ENCODE results near the gene ANKRD13B.
A peak's percentile ranks its signal among the peaks of the same experiment; 100 is the strongest.

The ANKRD13B gene

DNA sequence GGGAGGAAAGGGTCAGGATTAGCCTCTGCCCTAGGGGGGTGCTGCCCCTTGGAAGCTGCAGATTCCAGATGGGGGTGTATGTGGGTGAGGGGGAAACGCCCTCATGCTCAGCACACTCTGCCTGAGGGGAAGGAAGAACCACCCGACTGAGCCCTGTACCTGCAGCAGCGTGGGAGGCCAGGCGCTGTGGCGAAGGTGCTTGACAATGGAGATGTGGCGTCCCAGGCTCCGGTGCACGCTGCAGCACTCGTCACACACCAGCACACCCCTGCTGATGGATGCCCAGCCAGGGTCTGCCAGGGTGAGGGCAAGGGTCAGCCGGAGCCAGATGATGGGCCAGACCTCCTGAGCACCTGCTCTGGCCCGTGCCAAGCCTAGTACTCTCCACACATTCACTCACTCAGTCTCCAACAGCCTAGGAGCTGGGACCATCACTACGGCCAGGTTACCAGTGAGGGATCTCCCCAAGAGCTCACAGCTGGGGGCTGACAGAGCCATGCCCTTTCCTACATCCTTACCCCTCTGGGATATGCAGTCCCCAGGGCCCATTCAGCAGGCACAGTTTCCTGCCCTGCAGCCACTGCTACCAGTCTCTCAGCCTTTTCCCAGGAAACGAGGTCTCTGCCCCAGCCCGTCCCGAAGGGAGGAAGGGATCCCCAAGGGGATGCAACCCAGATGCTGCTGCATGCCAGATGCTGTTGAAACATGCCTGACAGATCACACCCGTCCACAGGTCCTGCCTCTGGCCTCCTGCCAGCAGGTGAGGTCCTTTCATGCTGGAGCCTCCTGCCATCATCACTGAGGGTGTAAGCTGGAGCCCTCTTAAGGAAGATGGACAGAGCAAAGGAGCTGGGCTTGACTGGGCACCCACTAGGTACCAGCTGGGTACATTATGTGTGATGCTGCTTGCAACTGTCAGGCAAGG lies 9.3 kb upstream of the ANKRD13B start:
- no peak overlapping the region for H3K4me3 ChIP-seq (ENCODE audit: low read length in 2 of 2)
- no peaks in the 10 kb centered on the region for H3K9me3 ChIP-seq (ENCODE audit: control insufficient read depth in 2 of 2, low read length in 2 of 2)
- peaks cover 51% of the 10 kb centered on the region for H3K4me1 ChIP-seq (ENCODE audit: control insufficient read depth, insufficient read depth, low read length)
- H3K27ac ChIP-seq (ENCODE audit: low read length), result no peak overlapping the region
- no peaks in the 10 kb centered on the region for H3K27me3 ChIP-seq (ENCODE audit: control insufficient read depth in 1 of 2, insufficient read depth in 2 of 2, low read length in 2 of 2)
- no peak overlapping the region for H3K9ac ChIP-seq (ENCODE audit: low read length in 2 of 2)
- peaks cover 7 to 26% of the 10 kb centered on the region in 2 donors for H3K36me3 ChIP-seq (ENCODE audit: control insufficient read depth in 2 of 2, insufficient read depth in 2 of 2, low read length in 2 of 2)

DNA sequence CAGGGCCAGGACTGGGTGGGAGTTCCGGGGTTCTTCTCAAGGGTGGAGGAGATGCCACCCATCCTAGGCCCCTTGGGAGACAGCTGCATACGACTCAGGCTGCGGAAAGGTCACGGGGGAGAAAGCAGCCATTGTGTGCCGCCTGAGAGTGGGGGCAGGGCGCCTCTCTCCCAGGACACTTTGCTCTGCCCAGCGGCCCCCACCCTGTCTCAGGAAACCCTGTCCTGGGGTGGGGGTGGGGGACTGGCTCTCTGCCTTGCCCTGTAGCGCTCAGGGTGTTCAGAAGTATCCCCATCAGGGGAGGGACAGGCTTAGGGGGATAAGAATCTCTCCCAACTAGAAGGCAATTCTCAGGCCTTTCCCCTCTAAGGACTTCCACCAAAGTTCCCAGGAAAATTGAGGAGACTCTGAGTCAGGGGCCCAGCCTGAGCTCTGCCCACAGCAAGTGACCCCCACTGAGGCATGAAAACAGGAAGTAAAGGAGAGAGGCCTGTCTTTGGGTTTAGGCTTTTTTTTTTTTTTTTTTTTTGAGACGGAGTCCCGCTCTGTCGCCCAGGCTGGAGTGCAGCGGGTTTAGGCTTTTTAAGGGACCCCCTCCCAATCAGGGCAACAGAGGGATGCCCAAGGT lies 8.4 kb upstream of the ANKRD13B start:
- H3K27ac ChIP-seq (ENCODE audit: low read length), result peak overlapping the region; percentile 18
- peaks cover 7 to 22% of the 10 kb centered on the region in 2 donors for H3K36me3 ChIP-seq (ENCODE audit: control insufficient read depth in 2 of 2, insufficient read depth in 2 of 2, low read length in 2 of 2)
- peaks cover 50% of the 10 kb centered on the region for H3K4me1 ChIP-seq (ENCODE audit: control insufficient read depth, insufficient read depth, low read length)
- H3K9me3 ChIP-seq (ENCODE audit: control insufficient read depth in 2 of 2, low read length in 2 of 2), result no peaks in the 10 kb centered on the region
- H3K9ac ChIP-seq (ENCODE audit: low read length in 2 of 2), result no peak overlapping the region
- no peaks in the 10 kb centered on the region for H3K27me3 ChIP-seq (ENCODE audit: control insufficient read depth in 1 of 2, insufficient read depth in 2 of 2, low read length in 2 of 2)
- no peak overlapping the region for H3K4me3 ChIP-seq (ENCODE audit: low read length in 2 of 2)

DNA sequence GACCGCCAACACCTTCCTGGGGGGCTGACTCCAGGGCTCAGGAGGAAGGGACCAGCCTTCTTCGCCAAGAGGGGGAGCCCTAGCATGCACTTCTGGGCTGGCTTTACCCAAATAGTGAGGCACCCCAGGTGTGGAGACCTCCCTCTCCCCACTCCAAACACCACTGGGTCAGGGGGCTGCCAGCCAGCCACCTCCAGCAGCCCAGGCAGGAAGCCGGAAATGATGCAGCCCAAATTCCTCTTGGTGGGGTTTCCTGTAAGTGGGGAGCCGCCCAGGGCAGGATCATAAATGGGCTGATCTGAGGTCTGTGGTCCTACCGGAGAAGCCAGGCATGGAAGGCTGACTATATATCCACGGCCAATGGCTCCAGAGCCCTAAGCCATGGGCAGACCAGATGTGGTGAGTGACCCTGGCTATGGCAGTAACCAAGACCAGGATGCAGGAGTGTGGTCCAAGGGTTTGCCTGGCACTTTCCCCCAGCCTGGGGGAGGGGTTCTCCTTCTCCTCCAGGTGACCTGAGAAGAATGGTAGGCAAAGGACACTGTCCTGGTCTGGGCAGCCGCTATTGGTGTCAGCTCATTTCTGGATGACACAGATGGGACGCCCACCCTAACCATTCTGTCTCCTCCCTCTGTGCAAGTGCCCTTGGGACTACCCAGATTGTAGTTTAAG lies 7.7 kb upstream of the ANKRD13B start:
- Histone ChIP-seq H3K36me3 (ENCODE audit: control insufficient read depth in 2 of 2, insufficient read depth in 2 of 2, low read length in 2 of 2) (peaks cover 7 to 16% of the 10 kb centered on the region in 2 donors), H3K4me3 (ENCODE audit: low read length in 2 of 2) (peak overlapping the region in 1 of 2 donors; percentile 40), H3K4me1 (ENCODE audit: control insufficient read depth, insufficient read depth, low read length) (peaks cover 52% of the 10 kb centered on the region), H3K9ac (ENCODE audit: low read length in 2 of 2) (peak overlapping the region; percentile 13 to 34), H3K27ac (ENCODE audit: low read length) (peak overlapping the region; percentile 18), H3K9me3 (ENCODE audit: control insufficient read depth in 2 of 2, low read length in 2 of 2) (no peaks in the 10 kb centered on the region), H3K27me3 (ENCODE audit: control insufficient read depth in 1 of 2, insufficient read depth in 2 of 2, low read length in 2 of 2) (no peaks in the 10 kb centered on the region)

- no peaks in the 10 kb centered on the region for H3K9me3 ChIP-seq (ENCODE audit: control insufficient read depth in 2 of 2, low read length in 2 of 2)
- peak overlapping the region in 1 of 2 donors; percentile 31 for H3K9ac ChIP-seq (ENCODE audit: low read length in 2 of 2)
- H3K4me1 ChIP-seq (ENCODE audit: control insufficient read depth, insufficient read depth, low read length), result peaks cover 65% of the 10 kb centered on the region
- H3K36me3 ChIP-seq (ENCODE audit: control insufficient read depth in 2 of 2, insufficient read depth in 2 of 2, low read length in 2 of 2), result peaks cover 6 to 9% of the 10 kb centered on the region in 2 donors
- peak overlapping the region in 1 of 2 donors; percentile 15 for H3K4me3 ChIP-seq (ENCODE audit: low read length in 2 of 2)
- H3K27me3 ChIP-seq (ENCODE audit: control insufficient read depth in 1 of 2, insufficient read depth in 2 of 2, low read length in 2 of 2), result no peaks in the 10 kb centered on the region
- H3K27ac ChIP-seq (ENCODE audit: low read length), result peak overlapping the region; percentile 64
Measured at GRCh38 chr17:29586676-29587469, 6.1 kb upstream of the ANKRD13B start.

GRCh38 chr17:29587591-29587990 lies 5.3 kb upstream of the ANKRD13B start:
- peaks cover 0 to 4% of the 10 kb centered on the region in 2 donors for H3K36me3 ChIP-seq (ENCODE audit: control insufficient read depth in 2 of 2, insufficient read depth in 2 of 2, low read length in 2 of 2)
- H3K4me3 ChIP-seq (ENCODE audit: low read length in 2 of 2), result peak overlapping the region; percentile 81 to 88
- peak overlapping the region; percentile 73 to 82 for H3K9ac ChIP-seq (ENCODE audit: low read length in 2 of 2)
- H3K27ac ChIP-seq (ENCODE audit: low read length), result peak overlapping the region; percentile 64
- no peaks in the 10 kb centered on the region for H3K9me3 ChIP-seq (ENCODE audit: control insufficient read depth in 2 of 2, low read length in 2 of 2)
- H3K4me1 ChIP-seq (ENCODE audit: control insufficient read depth, insufficient read depth, low read length), result peaks cover 72% of the 10 kb centered on the region
- no peaks in the 10 kb centered on the region for H3K27me3 ChIP-seq (ENCODE audit: control insufficient read depth in 1 of 2, insufficient read depth in 2 of 2, low read length in 2 of 2)

- peaks cover 75% of the 10 kb centered on the region for H3K4me1 ChIP-seq (ENCODE audit: control insufficient read depth, insufficient read depth, low read length)
- no peaks in the 10 kb centered on the region for H3K27me3 ChIP-seq (ENCODE audit: control insufficient read depth in 1 of 2, insufficient read depth in 2 of 2, low read length in 2 of 2)
- H3K4me3 ChIP-seq (ENCODE audit: low read length in 2 of 2), result peak overlapping the region; percentile 81 to 88
- H3K9me3 ChIP-seq (ENCODE audit: control insufficient read depth in 2 of 2, low read length in 2 of 2), result no peaks in the 10 kb centered on the region
- H3K27ac ChIP-seq (ENCODE audit: low read length), result peak overlapping the region; percentile 64
- peak overlapping the region; percentile 73 to 82 for H3K9ac ChIP-seq (ENCODE audit: low read length in 2 of 2)
- H3K36me3 ChIP-seq (ENCODE audit: control insufficient read depth in 2 of 2, insufficient read depth in 2 of 2, low read length in 2 of 2), result peaks cover 0 to under 1% of the 10 kb centered on the region in 2 donors
Measured at GRCh38 chr17:29588017-29588561, 4.8 kb upstream of the ANKRD13B start.

DNA sequence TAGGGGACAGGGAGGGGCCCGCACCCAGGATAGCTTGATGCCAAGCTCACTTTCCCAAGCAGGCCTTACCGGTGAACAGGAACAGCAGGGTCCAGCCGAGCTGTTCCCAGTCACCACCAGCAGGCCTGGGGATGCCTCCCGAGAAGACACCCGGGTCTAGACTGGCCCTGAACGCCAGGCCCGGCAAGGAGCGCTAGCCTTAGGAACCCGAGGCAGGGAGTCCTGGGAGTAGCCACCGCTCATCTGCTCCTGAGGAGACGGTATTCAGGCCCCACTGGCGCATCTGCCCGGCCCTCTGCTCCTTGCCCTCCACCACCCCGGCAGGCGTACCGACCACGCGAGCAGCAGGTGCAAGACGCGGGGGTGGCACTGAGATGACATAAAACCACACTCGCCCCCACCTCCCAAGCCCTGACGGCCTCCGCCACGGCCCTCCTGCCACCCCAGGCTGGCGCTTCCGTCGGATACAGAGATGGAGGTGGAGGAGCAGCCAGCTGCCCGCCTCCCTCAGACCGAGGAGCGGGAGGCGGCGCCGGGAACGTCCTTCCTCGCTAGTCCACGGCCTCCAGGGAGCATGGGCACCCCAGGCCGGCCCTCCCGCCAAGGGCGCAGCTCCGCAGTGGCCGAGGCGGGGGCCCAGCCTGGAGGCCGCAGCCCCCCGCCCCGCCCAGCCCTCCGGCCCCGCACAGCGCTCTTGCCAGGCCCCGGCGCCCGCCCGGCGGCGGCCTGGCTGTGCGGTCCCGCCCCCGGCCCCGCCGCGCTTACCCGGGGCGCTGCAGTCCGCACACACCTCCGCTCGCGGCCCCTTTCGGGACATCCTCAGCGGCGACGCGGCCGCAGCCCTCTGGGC lies 4.1 kb upstream of the ANKRD13B start:
- Histone ChIP-seq H3K4me1 (ENCODE audit: control insufficient read depth, insufficient read depth, low read length) (peaks cover 72% of the 10 kb centered on the region), H3K9me3 (ENCODE audit: control insufficient read depth in 2 of 2, low read length in 2 of 2) (no peaks in the 10 kb centered on the region)

GRCh38 chr17:29589524-29590410 lies 3.2 kb upstream of the ANKRD13B start, which contains the start of gene GIT1:
TSS of gene GIT1 (minus strand) at chr17:29589648. CDS start at chr17:29589378, 270 bp downstream.
- peak within 1 kb of the TSS; percentile 73 to 82 for H3K9ac ChIP-seq (ENCODE audit: low read length in 2 of 2)
- no peaks in the 10 kb centered on the region for H3K9me3 ChIP-seq (ENCODE audit: control insufficient read depth in 2 of 2, low read length in 2 of 2)
- H3K4me3 ChIP-seq (ENCODE audit: low read length in 2 of 2), result peak within 1 kb of the TSS; percentile 81 to 88
- H3K4me1 ChIP-seq (ENCODE audit: control insufficient read depth, insufficient read depth, low read length), result peaks cover 73% of the 10 kb centered on the region
- H3K36me3 ChIP-seq (ENCODE audit: control insufficient read depth in 2 of 2, insufficient read depth in 2 of 2, low read length in 2 of 2), result no peaks in the 10 kb centered on the region
- H3K27me3 ChIP-seq (ENCODE audit: control insufficient read depth in 1 of 2, insufficient read depth in 2 of 2, low read length in 2 of 2), result peaks cover 0 to 3% of the 10 kb centered on the region in 2 donors
- H3K27ac ChIP-seq (ENCODE audit: low read length), result peak within 1 kb of the TSS; percentile 71

More for the DNA sequence above, 4.1 kb upstream of the ANKRD13B start:
- Histone ChIP-seq H3K27me3 (ENCODE audit: control insufficient read depth in 1 of 2, insufficient read depth in 2 of 2, low read length in 2 of 2) (peaks cover 0 to 2% of the 10 kb centered on the region in 2 donors), H3K9ac (ENCODE audit: low read length in 2 of 2) (peak overlapping the region; percentile 73 to 82), H3K36me3 (ENCODE audit: control insufficient read depth in 2 of 2, insufficient read depth in 2 of 2, low read length in 2 of 2) (no peaks in the 10 kb centered on the region), H3K4me3 (ENCODE audit: low read length in 2 of 2) (peak overlapping the region; percentile 81 to 88), H3K27ac (ENCODE audit: low read length) (peak overlapping the region; percentile 64)

Measured in stomach smooth muscle (tissue), 2 donors.